Ascending aorta (tissue), 2 donors: ENCODE data around the gene C3orf80. TPM values are rescaled to one million over a fixed set of nuclear protein-coding genes. Genes with fewer than 3 reads are reported as not detected.
"Not testable (repeated sequence)": the region's sequence is repeated elsewhere in the genome, so short reads cannot be mapped to it uniquely, and the experiment has no call there.

ENCODE experiments used
- DNase-seq, 2 donors: peaks; one replicate each; pipeline ENCODE4 v3.0.0-alpha.2; 2019; ENCODE audit warnings: low spot score in 2 of 2
- H3K27ac ChIP-seq, 2 donors: fragments of 200-600 bp; sonication (generic); one replicate each; pipeline ENCODE4 v1.5.1; 2016 to 2017; ENCODE audit warnings: mild to moderate bottlenecking in 1 of 2
- H3K27me3 ChIP-seq: fragments of 200-600 bp; sonication (generic); one replicate; pipeline ENCODE4 v1.5.1; 2017
- H3K36me3 ChIP-seq, 2 donors: fragments of 200-600 bp; sonication (generic); one replicate each; pipeline ENCODE4 v1.5.1; 2016
- H3K4me1 ChIP-seq, 2 donors: fragments of 200-600 bp; sonication (generic); one replicate each; pipeline ENCODE4 v1.5.1; 2016 to 2017; ENCODE audit warnings: mild to moderate bottlenecking in 1 of 2
- H3K4me3 ChIP-seq, 2 donors: fragments of 200-600 bp; sonication (generic); one replicate each; pipeline ENCODE4 v1.5.1; 2016 to 2017; ENCODE audit warnings: mild to moderate bottlenecking in 1 of 2
- H3K9me3 ChIP-seq, 2 donors: fragments of 200-600 bp; sonication (generic); one replicate each; pipeline ENCODE4 v1.5.1; 2016
- intact Hi-C: fragments of 100-400 bp; cut with DNase I; formaldehyde crosslinking; loops from one replicate; pipeline ENCODE4 v1.15.1; 2023
- total RNA-seq: library from RNA; depleted of rRNA; stranded (reverse); fragments of >200 nt; gene quantifications from one replicate; pipeline ENCODE4 v1.1.0, GENCODE V29; 2016
- TF ChIP-seq, protein P1 (sequence below), 3 experiments: fragments of 200-600 bp in 2 of 3; fragments of 450-650 bp in 1 of 3; sonication (generic) in 2 of 3; IDR thresholded peaks; one replicate each; pipeline ENCODE4 v1.5.1; 2016 to 2019; ENCODE audit warnings: antibody characterized with exemption in 3 of 3, mild to moderate bottlenecking in 1 of 3, moderate library complexity in 1 of 3

C3orf80 gene
- total RNA-seq, 1 donor from 2014 or later: not detected

DNA sequence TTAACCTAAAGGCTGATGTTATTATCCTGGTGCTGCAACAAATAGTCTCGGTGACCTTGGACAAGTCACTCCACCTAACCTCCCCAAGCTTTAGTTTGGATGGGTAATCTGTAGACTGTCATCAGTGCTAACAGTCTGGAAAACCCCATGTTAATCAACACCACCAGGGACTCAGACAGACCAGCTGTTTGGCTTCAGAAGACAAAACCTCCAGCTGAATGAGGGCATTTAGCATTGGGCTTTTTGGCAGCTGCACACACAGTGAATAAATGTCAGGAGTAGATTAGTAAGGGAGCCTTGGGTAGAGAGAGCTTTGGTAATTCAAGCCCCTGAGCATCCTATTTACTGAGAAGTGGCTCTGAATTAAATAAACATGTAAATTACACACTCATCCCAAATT lies 24.9 kb upstream of the C3orf80 start:
- intact Hi-C loops: no loop called here
- no peaks in the 10 kb centered on the region for H3K36me3 ChIP-seq
- no peaks in the 10 kb centered on the region for H3K9me3 ChIP-seq
- H3K4me1 ChIP-seq: no peaks in the 10 kb centered on the region
- H3K27ac ChIP-seq: no peak overlapping the region
- TF ChIP-seq, protein P1, sequence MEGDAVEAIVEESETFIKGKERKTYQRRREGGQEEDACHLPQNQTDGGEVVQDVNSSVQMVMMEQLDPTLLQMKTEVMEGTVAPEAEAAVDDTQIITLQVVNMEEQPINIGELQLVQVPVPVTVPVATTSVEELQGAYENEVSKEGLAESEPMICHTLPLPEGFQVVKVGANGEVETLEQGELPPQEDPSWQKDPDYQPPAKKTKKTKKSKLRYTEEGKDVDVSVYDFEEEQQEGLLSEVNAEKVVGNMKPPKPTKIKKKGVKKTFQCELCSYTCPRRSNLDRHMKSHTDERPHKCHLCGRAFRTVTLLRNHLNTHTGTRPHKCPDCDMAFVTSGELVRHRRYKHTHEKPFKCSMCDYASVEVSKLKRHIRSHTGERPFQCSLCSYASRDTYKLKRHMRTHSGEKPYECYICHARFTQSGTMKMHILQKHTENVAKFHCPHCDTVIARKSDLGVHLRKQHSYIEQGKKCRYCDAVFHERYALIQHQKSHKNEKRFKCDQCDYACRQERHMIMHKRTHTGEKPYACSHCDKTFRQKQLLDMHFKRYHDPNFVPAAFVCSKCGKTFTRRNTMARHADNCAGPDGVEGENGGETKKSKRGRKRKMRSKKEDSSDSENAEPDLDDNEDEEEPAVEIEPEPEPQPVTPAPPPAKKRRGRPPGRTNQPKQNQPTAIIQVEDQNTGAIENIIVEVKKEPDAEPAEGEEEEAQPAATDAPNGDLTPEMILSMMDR (IDR thresholded peaks at IDR 0.05): no peak
- no peak for DNase-seq
- H3K4me3 ChIP-seq: no peak overlapping the region
- no peaks in the 10 kb centered on the region for H3K27me3 ChIP-seq

DNA sequence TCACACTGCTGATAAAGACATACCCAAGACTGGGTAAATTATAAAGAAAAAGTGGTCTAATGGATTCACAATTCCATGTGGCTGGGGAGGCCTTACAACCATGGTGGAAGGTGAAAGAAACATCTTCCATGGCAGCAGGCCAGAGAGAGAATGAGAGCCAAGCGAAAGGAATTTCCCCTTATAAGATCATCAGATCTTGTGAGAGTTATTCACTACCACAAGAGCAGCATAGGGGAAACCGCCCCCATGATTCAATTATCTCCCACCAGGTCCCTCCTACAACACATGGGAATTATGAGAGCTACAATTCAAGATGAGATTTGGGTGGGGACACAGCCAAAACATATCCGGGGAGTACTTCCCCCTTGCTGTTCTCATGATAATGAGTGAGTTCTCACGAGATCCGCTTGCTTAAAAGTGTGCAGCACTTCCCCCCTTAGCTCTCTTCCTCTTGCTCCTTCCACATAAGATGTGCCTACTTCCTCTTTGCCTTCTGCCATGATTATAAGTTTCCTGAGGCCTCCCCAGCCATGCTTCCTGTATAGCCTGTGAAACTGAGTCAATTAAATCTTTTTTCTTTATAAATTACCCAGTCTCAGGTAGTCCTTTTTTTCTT lies 20.7 kb upstream of the C3orf80 start:
- intact Hi-C loops, H3K4me3 ChIP-seq, H3K27ac ChIP-seq, H3K4me1 ChIP-seq, H3K27me3 ChIP-seq, DNase-seq, H3K9me3 ChIP-seq, H3K36me3 ChIP-seq: not testable (repeated sequence)

DNA sequence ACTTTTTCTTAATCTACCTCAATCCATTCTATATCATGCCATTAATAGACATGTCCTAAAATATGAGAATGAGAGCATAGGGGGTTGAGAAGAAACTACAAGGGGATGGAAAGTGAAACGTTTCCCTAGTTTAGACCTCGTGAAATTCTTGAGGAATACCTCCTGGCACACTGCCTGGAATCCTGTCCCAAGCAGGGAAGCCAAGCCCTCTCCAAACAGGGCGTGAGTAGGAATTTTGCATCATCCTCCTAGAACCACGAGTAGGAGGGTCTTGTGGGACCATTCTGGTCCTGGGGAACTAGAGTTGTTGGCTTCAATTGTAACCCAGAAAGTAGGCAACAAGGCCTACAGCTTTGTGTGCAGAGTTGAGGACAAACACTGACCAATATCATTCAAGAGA lies 19.6 kb upstream of the C3orf80 start:
- intact Hi-C loops: no loop called here
- H3K27me3 ChIP-seq: no peaks in the 10 kb centered on the region
- no peaks in the 10 kb centered on the region for H3K9me3 ChIP-seq
- no peaks in the 10 kb centered on the region for H3K36me3 ChIP-seq
- no peak overlapping the region for H3K27ac ChIP-seq
- no peaks in the 10 kb centered on the region for H3K4me1 ChIP-seq
- no peak overlapping the region for H3K4me3 ChIP-seq
- no peak for DNase-seq
- TF ChIP-seq, protein P1 (IDR thresholded peaks at IDR 0.05): no peak

DNA sequence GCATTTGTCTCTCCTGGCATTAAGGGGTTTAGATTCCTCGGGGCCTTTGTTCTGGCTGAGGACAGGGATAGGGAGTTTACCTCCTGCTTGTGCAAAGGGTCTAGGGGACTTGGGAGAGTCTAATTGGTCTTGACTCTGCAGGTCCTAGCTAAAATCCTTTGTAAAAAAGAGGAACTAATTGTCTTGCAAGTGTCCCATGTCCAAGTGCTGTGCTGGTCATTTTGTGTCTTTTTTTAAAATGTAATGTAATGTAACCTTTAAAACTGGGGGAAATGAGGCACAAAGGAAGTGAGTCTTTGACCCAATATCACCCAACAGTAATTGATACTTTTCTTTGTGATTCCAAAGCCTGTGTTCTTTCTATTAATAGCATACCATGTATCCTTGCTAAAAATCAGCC lies 14.9 kb upstream of the C3orf80 start:
- TF ChIP-seq, protein P1 (IDR thresholded peaks at IDR 0.05): no peak
- H3K27me3 ChIP-seq: no peaks in the 10 kb centered on the region
- H3K4me1 ChIP-seq: no peaks in the 10 kb centered on the region
- H3K4me3 ChIP-seq: no peak overlapping the region
- DNase-seq: no peak
- H3K36me3 ChIP-seq: no peaks in the 10 kb centered on the region
- intact Hi-C loops: no loop called here
- no peaks in the 10 kb centered on the region for H3K9me3 ChIP-seq
- H3K27ac ChIP-seq: no peak overlapping the region

DNA sequence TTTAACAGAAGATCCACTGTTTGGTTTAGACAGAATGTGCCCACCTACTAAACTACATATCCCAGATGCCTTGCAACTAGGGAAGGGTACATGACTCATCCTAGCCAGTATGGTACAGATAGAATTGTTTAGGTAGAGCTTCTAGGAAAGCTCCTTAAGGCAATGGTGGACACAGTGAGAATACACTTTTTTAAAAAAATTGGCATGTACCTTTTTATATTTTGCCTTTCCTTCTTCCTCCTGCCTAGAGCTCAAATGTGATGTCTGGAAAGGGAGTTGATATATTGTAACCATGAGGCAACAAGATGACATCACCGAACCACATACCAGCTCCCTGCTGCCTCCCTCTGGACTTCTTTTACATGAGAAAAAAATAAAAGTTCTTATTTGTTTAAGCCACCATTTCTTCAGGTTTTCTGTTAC lies 14.4 kb upstream of the C3orf80 start:
- no peak overlapping the region for H3K4me3 ChIP-seq
- no peak for DNase-seq
- intact Hi-C loops: no loop called here
- no peaks in the 10 kb centered on the region for H3K4me1 ChIP-seq
- H3K9me3 ChIP-seq: no peaks in the 10 kb centered on the region
- no peaks in the 10 kb centered on the region for H3K36me3 ChIP-seq
- no peaks in the 10 kb centered on the region for H3K27me3 ChIP-seq
- no peak overlapping the region for H3K27ac ChIP-seq
- TF ChIP-seq, protein P1 (IDR thresholded peaks at IDR 0.05): no peak

DNA sequence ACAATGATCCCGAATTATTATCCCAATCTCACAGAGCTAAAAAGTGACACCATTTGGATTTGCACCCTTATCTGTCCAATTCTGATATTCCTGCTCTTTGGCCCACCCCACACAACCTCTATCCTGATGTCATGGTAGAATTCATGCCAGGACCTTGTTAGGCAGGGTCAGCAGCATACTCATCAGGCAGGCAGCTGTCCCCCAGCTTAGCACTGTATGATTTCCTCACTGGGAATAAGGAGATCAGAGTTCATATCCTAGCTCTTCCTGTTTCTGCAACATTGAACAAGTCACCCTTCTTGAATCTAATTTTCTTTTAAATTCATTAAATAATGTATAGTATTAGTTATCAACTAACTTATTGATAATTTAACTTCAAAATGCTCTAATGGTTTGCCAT lies 12.0 kb upstream of the C3orf80 start:
- intact Hi-C loops: no loop called here
- TF ChIP-seq, protein P1 (IDR thresholded peaks at IDR 0.05): no peak
- Histone ChIP-seq H3K36me3 (no peaks in the 10 kb centered on the region), H3K4me3 (no peak overlapping the region), H3K9me3 (no peaks in the 10 kb centered on the region), H3K27me3 (no peaks in the 10 kb centered on the region), H3K27ac (no peak overlapping the region), H3K4me1 (no peaks in the 10 kb centered on the region)
- no peak for DNase-seq
